ENCODE data around the gene ALG11.

DNA sequence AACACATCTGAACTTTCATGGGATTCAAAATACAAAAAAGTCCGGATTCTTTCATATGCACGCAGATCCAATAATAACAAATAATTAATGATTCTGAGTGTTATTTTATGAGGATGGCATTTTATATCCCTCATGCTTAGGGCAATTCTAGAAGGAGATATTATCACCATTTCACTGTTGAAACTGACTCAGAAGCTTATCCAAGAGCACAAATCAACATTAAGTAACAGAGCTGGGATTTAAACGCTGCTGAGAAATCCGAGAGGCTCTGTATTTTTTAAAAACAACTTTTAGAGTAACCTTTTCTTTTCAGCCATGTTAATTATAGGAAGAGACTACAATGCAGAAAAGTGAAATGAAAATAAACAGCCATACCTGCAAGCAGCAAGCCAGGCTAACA is 31.3 kb upstream of the ALG11 start:
- TF ChIP-seq CTCF (IDR thresholded peaks at IDR 0.05) (no peak), POLR2A (IDR thresholded peaks at IDR 0.05) (no peak), EP300 (IDR thresholded peaks at IDR 0.05) (no peak), POLR2AphosphoS5 (IDR thresholded peaks at IDR 0.05) (no peak)
